Suprapubic skin (tissue), 3 donors: ENCODE data around the gene NPLOC4.

Experiments
- CTCF ChIP-seq, 2 donors: fragments of 200-600 bp in 1 of 2; fragments of 450-650 bp in 1 of 2; sonication (generic) in 1 of 2; IDR thresholded peaks; one replicate each; pipeline ENCODE4 v1.5.1; 2016 to 2019; ENCODE audit warnings: antibody characterized with exemption in 2 of 2, mild to moderate bottlenecking in 1 of 2, moderate library complexity in 1 of 2
- POLR2A ChIP-seq, 2 donors: fragments of 450-650 bp; IDR thresholded peaks; one replicate each; pipeline ENCODE4 v1.6.1; 2017; ENCODE audit warnings: antibody characterized with exemption in 2 of 2, mild to moderate bottlenecking in 2 of 2, moderate library complexity in 2 of 2

- TF ChIP-seq CTCF (IDR thresholded peaks at IDR 0.05) (no peak), POLR2A (IDR thresholded peaks at IDR 0.05) (peak in 1 of 2 donors; percentile 40)
These were observed 84.5 kb downstream of the NPLOC4 start, which contains the start of gene FAAP100 for GRCh38 chr17:81552244-81553017.
